Brain microvascular endothelial cell (primary cell): ENCODE measurements around the gene MDM4.
"Not testable (repeated sequence)": the region's sequence is repeated elsewhere in the genome, so short reads cannot be mapped to it uniquely, and the experiment has no call there.

Source experiments
- DNase-seq: peaks from one replicate; pipeline ENCODE4 v3.0.0-alpha.2; 2020
- H3K27ac ChIP-seq: fragments of 250-450 bp; sonication (Bioruptor Pico); 2 replicates; pipeline ENCODE4 v1.5.1; 2020; ENCODE audit warnings: mild to moderate bottlenecking, moderate library complexity
- H3K27me3 ChIP-seq: fragments of 250-450 bp; sonication (Bioruptor Pico); replicated peaks from 2 replicates; pipeline ENCODE4 v1.5.1; 2020; ENCODE audit warnings: mild to moderate bottlenecking
- H3K36me3 ChIP-seq: fragments of 250-450 bp; sonication (Bioruptor Pico); replicated peaks from 2 replicates; pipeline ENCODE4 v1.5.1; 2020; ENCODE audit warnings: mild to moderate bottlenecking
- H3K4me3 ChIP-seq: 2 replicates; pipeline ENCODE4 v1.5.1; 2011; ENCODE audit warnings: low read depth, mild to moderate bottlenecking, control low read depth, low read length, moderate library complexity
- in situ Hi-C: cut with HindIII; loops from 2 replicates; pipeline ENCODE4 v1.10.0; 2017; ENCODE audit warnings: low sequenced_read_pairs, low pct_ligation_motif_present
- TF ChIP-seq, protein P1 (sequence below): IDR thresholded peaks from 2 replicates; pipeline ENCODE4 v1.5.1; 2011; ENCODE audit warnings: low read depth, mild to moderate bottlenecking, moderate library complexity, low read length, control low read depth, inconsistent platforms; ENCODE audit errors: missing control alignments

MDM4 gene

DNA sequence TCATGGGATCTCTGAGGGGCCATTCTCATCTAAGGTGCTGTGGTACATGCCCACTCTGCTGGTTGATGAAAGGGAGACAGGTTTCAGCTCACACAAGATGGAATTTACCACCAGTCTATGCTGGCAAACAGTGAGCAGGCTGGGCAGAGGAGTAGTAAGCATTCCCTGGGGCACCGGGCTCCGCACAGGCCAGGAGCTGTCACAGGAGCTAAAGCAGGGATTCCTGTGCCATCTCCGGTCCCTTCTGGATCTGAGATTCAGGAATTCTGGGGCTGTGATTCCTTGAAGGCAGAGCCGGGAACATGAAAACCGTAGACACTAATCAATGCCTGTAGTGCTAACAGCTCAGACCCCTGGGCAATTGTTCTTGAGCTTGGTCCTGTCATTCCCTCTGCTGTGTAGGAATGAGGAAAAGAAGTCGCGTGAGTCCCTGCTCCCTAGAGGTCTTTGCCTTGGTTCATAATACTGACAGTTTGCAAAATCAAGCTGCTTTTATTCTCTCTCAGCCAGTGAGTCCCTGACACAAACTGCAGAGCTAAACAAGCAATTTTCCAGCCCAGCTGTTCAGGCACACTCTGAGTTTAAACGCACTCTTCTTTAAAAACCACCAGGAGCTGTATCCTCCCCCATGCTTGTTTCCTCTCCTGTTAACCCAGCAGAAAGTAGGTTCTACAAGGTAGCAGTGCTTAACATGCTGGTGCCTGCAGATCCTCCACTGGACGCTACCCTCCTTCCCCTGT, 52.5 kb downstream of the MDM4 start:
- no peak overlapping the region for H3K4me3 ChIP-seq
- no peak overlapping the region for H3K27ac ChIP-seq
- no peaks in the 10 kb centered on the region for H3K27me3 ChIP-seq
- DNase-seq, result no peak
- in situ Hi-C loops, result no loop called here
- H3K36me3 ChIP-seq, result no peaks in the 10 kb centered on the region
- TF ChIP-seq, protein P1, sequence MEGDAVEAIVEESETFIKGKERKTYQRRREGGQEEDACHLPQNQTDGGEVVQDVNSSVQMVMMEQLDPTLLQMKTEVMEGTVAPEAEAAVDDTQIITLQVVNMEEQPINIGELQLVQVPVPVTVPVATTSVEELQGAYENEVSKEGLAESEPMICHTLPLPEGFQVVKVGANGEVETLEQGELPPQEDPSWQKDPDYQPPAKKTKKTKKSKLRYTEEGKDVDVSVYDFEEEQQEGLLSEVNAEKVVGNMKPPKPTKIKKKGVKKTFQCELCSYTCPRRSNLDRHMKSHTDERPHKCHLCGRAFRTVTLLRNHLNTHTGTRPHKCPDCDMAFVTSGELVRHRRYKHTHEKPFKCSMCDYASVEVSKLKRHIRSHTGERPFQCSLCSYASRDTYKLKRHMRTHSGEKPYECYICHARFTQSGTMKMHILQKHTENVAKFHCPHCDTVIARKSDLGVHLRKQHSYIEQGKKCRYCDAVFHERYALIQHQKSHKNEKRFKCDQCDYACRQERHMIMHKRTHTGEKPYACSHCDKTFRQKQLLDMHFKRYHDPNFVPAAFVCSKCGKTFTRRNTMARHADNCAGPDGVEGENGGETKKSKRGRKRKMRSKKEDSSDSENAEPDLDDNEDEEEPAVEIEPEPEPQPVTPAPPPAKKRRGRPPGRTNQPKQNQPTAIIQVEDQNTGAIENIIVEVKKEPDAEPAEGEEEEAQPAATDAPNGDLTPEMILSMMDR, result no peak

DNA sequence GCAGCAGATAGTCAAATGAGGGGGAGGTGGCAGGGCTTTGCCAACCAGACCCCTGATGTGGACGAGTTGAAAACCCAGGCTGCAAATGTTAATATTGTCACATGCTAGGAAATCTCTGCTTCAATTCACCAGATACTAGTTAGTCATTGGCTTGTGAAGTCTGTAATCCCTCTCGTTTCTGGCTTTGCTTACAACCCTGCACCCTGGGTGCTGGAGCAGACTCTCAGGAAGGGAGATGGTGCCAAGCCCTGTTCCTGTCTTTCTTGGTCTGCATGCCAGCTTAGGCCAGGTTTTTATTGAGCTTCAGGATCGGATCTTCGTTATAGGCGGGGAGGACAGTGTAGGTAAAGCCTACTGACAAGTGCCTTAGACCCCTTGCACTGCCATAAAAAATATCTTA, 53.3 kb downstream of the MDM4 start:
- H3K36me3 ChIP-seq, result no peaks in the 10 kb centered on the region
- TF ChIP-seq, protein P1, result no peak
- no peak for DNase-seq
- H3K4me3 ChIP-seq, result no peak overlapping the region
- H3K27me3 ChIP-seq, result no peaks in the 10 kb centered on the region
- H3K27ac ChIP-seq, result no peak overlapping the region
- in situ Hi-C loops, result no loop called here

DNA sequence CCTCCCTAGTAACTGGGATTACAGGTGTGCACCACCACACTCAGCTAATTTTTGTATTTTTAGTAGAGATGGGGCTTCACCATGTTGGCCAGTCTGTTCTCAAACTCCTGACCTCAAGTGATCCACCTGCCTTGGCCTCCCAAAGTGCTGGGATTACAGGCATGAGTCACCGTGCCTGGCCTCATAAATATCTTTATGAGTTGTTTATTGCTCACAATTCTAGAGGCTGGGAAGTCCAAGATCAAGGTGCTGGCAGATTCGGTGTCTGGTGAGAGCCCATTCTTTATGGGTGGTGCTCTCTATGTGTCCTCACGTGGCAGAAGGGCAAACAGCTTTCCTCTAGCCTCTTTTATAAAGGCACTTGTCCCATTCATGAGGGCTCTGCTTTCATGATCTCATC, 53.8 kb downstream of the MDM4 start:
- H3K36me3 ChIP-seq, in situ Hi-C loops, H3K4me3 ChIP-seq, H3K27ac ChIP-seq, H3K27me3 ChIP-seq, DNase-seq: not testable (repeated sequence)

- in situ Hi-C loops, result no loop called here
Observed at GRCh38 chr1:204571128-204571527, 54.9 kb downstream of the MDM4 start.

GRCh38 chr1:204571631-204572030, 55.4 kb downstream of the MDM4 start:
- DNase-seq, result no peak
- Histone ChIP-seq H3K27ac (no peak overlapping the region), H3K36me3 (no peaks in the 10 kb centered on the region), H3K4me3 (no peak overlapping the region), H3K27me3 (peaks cover 2% of the 10 kb centered on the region)
- TF ChIP-seq, protein P1, result no peak
- in situ Hi-C loops, result no loop called here

More at GRCh38 chr1:204571128-204571527, 54.9 kb downstream of the MDM4 start:
- TF ChIP-seq, protein P1, result no peak
- H3K36me3 ChIP-seq, result no peaks in the 10 kb centered on the region
- H3K27me3 ChIP-seq, result peaks cover 2% of the 10 kb centered on the region
- no peak overlapping the region for H3K4me3 ChIP-seq
- DNase-seq, result no peak
- H3K27ac ChIP-seq, result no peak overlapping the region

- in situ Hi-C loops, result no loop called here
- peak; percentile 24 for DNase-seq
- Histone ChIP-seq H3K27ac (no peak overlapping the region), H3K27me3 (peaks cover 2% of the 10 kb centered on the region), H3K4me3 (no peak overlapping the region), H3K36me3 (no peaks in the 10 kb centered on the region)
- TF ChIP-seq, protein P1, result no peak
Observed at GRCh38 chr1:204572923-204573922, 57.0 kb downstream of the MDM4 start.
